NCI-H446 treated with DMSO at 0.1 percent for 48 hours (cell line): ENCODE measurements around the gene NOMO2.
"Not testable (repeated sequence)": the region's sequence is repeated elsewhere in the genome, so short reads cannot be mapped to it uniquely, and the experiment has no call there.

Experiments
- DNase-seq: peaks from one replicate; lab custom pipeline; 2025; lab: John Stamatoyannopoulos, UW

Gene NOMO2

GRCh38 chr16:18522637-18523036, 39.3 kb downstream of the NOMO2 start:
- not testable (repeated sequence) for DNase-seq

DNA sequence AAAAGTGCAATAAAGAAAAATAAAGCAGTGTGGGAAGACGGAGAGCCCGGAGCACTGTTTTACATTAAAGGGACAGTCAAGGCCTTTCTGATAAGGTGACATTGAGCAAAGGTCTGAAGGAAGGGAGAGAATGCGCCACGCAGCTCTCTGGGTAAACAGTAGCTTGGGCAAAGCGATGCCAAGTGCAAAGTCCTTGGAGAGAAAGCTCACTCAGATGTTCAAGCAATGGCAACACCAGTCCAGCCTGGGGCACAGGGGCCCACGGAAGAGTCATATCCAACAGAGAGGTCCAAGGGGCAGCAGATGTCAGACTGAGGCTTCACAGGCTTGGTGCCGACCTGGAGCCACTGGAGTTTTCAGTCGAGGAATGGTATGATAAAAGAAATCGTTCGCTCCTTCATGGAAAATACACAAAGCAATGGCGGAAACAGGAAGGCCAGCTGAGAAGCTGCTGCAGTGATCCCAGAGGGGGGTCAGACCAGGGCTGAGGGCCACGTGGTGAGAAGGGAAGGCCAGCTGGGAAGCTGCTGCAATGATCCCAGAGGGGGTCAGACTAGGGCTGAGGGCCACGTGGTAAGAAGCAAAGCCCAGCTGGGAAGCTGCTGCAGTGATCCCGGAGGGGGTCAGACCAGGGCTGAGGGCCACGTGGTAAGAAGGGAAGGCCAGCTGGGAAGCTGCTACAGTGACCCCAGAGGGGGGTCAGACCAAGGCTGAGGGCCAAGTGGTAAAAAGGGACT, 40.3 kb downstream of the NOMO2 start:
- not testable (repeated sequence) for DNase-seq

GRCh38 chr16:18518536-18519283, 43.2 kb downstream of the NOMO2 start:
- DNase-seq: not testable (repeated sequence)

GRCh38 chr16:18498430-18498829, 63.5 kb downstream of the NOMO2 start:
- DNase-seq: not testable (repeated sequence)

GRCh38 chr16:18497032-18497431, 64.9 kb downstream of the NOMO2 start:
- DNase-seq: not testable (repeated sequence)

GRCh38 chr16:18492118-18492897, 69.6 kb downstream of the NOMO2 start:
- DNase-seq: not testable (repeated sequence)

DNA sequence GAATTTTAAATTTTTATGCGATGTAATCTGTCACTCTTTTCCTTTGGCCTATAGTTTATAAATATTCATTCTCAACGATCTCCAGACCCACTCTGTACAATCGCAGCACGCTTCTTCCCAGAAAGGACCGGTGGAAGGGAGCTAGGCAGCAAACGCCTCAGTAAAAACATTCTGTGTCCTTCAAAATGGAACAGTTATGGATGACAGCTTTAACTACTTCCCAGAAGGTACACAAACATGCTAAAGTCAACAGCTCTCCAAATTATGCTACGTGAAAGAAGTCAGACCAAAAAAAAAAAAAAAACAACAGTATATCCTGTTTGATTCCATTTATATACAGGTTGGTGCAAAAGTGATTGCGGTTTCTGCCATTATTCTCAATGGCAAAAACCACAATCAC, 125.9 kb downstream of the NOMO2 start:
- not testable (repeated sequence) for DNase-seq

- DNase-seq: not testable (repeated sequence)
Observed at GRCh38 chr16:18415827-18416226, 146.1 kb downstream of the NOMO2 start.

DNA sequence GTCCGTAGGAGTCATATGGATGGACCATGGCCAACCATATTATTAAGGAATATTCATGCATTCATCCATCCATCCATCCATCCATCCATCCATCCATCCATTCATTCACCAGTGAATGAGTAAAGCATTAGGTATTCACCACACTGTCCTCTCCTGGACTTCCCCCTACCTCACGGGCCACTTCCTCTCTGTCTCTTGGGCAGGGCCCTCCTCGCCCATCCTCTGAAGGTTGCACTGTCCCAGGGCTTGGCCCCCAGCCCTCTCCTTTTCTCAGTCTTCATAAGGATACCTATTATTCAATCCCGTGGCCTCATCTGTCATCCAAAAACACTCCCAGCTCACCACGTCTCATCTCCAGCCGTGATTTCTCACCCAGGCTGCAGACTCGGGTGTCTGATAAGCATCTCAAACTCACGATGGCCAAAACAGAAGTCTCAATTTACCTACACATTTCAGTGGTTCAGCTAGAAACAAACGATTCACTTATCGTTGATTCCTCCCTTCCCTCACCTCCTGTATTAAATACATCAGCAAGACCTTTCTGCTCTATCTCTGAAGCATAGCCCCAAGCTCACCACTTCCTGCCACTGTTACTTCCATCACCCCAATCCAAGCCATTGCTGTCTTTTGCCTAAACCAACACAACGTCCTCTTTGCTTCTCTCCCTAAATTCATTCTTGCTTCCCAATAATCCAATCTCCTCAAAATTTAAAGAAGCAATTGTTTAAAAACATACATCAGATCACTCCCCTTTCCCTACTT, 152.2 kb downstream of the NOMO2 start:
- DNase-seq: not testable (repeated sequence)

GRCh38 chr16:18401851-18402657, 159.8 kb downstream of the NOMO2 start:
- not testable (repeated sequence) for DNase-seq

DNA sequence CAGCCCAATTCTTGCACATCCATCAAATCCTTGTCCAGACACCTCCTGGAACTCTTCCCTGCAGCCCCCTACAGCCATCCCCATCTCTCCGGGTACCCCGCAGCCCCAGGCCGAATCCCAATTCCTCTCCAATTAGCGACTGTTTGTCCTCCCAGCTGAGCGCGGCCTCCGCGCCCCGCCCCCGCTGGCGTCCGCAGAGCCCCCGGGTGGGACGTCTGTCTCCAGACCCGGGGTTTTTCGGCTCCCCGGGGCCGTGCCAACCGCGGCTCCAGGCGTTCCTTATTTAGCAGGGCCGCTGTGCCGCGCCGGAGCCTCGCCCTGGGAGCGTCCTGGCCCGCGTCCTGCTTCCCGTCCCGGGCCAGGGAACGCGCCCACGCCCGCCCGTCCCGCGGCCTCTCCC, 160.7 kb downstream of the NOMO2 start:
- not testable (repeated sequence) for DNase-seq

- DNase-seq: not testable (repeated sequence)
Observed at GRCh38 chr16:18394363-18394762, 167.5 kb downstream of the NOMO2 start.

DNA sequence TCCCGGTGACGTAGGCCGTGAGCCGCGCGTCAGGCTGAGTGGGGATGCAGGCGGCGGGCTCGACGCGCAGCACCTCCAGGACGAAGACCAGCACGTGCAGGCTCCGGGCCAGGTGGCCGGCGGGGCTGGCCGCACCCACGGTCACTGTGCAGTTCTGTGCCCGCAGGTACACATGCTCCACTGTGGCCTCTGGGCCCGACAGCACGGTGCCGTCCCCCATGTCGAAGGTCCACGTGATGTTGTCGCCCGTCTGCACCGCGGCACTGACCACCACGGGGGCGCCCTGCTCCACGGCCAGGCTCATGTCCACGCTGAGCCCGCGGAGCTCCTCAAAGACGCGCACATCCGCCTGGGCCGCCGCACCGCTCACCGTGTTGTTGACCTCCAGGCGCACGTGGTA, 174.1 kb downstream of the NOMO2 start:
- not testable (repeated sequence) for DNase-seq

- DNase-seq: not testable (repeated sequence)
Observed at GRCh38 chr16:18386517-18386916, 175.4 kb downstream of the NOMO2 start.

DNA sequence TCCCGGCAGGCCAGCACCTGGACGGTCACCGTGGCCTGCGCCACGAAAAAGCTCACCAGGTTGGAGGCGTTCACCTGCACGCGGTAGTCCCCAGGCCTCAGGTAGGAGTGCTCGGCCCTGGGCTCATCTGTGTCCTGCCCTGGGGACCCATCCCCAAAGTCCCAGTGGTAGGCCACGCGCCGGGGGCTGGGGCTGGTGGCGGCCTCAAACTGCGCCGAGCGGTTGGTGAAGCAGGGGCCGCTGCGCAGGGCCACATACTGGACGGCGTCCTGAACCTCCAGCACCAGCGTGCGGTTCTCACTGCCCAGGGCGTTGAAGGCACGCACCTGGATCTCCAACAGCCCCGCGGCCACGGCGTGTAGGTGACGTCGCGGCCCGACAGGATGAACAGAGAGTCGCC, 176.6 kb downstream of the NOMO2 start:
- not testable (repeated sequence) for DNase-seq

DNA sequence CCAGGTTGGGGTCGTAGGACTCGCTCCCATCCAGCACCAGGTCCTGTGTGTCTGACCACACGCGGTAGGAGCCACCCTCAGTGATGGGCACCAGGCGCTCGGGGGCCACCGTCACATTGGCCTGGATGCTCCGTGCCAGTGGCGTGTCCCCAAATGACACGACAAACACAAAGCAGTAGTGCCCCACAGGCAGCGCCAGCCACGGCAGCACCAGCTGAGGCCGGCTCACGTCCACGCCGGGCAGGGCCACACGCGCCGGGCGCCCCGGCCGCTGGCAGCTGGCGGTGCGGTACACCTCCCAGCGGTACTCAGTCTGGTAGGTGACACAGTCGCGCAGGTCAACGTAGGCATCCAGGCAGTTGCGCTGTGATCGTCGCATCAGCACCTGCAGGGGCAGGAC, 177.0 kb downstream of the NOMO2 start:
- DNase-seq: not testable (repeated sequence)

GRCh38 chr16:18384098-18384636, 177.7 kb downstream of the NOMO2 start:
- DNase-seq: not testable (repeated sequence)

- DNase-seq: not testable (repeated sequence)
Observed at GRCh38 chr16:18382696-18383095, 179.2 kb downstream of the NOMO2 start.
